DMS114 treated with DMSO at 0.1 percent for 48 hours (cell line): ENCODE measurements around the gene IFITM2.
"Not testable (repeated sequence)": the region's sequence is repeated elsewhere in the genome, so short reads cannot be mapped to it uniquely, and the experiment has no call there.

Experiments used
- DNase-seq: peaks from one replicate; lab custom pipeline; 2025; ENCODE audit not compliant: unreplicated experiment; lab: John Stamatoyannopoulos, UW

The IFITM2 gene

GRCh38 chr11:307766-308708 is at the start of gene IFITM2:
Gene IFITM2 (plus strand): TSS chr11:307816. CDS start chr11:308193, 377 bp downstream.
- DNase-seq = not testable (repeated sequence)

GRCh38 chr11:259413-259812 is 48.2 kb upstream of the IFITM2 start:
- no peak for DNase-seq

DNA sequence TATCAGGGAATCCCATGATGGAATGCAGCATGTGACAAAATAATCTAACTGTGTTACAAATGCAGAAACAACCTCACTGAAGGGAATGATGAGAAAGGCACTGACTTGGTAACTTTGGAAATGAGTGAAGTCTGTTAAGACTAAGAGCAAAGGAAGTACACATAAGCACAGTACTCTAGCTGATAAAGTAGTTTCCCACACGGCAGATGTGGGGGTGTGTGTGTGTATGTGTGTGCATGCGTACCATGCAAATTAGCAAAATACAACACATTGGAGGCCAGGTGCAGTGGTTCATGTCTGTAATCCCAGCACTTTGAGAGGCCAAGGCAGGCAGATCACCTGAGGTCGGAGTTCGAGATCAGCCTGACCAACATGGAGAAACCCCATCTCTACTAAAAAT is 46.0 kb upstream of the IFITM2 start:
- no peak for DNase-seq

- no peak for DNase-seq
Observed at GRCh38 chr11:266676-267439, 40.8 kb upstream of the IFITM2 start.

GRCh38 chr11:267491-267994 is 40.1 kb upstream of the IFITM2 start:
- DNase-seq = no peak

- not testable (repeated sequence) for DNase-seq
Observed at GRCh38 chr11:268716-269145, 38.9 kb upstream of the IFITM2 start.

GRCh38 chr11:269146-269890 is 38.3 kb upstream of the IFITM2 start:
- no peak for DNase-seq

GRCh38 chr11:270451-271318 is 36.9 kb upstream of the IFITM2 start:
- no peak for DNase-seq

- DNase-seq = no peak
Observed at GRCh38 chr11:271319-271715, 36.3 kb upstream of the IFITM2 start.

- DNase-seq = no peak
Observed at GRCh38 chr11:272195-272930, 35.3 kb upstream of the IFITM2 start.

- DNase-seq = no peak
Observed at GRCh38 chr11:272931-273198, 34.8 kb upstream of the IFITM2 start.

GRCh38 chr11:276219-276618 is 31.4 kb upstream of the IFITM2 start:
- no peak for DNase-seq

GRCh38 chr11:278001-278951 is 29.3 kb upstream of the IFITM2 start, which contains the start of gene NLRP6:
Gene NLRP6 (plus strand): TSS chr11:278407. CDS start chr11:278570, 163 bp downstream.
- no peak for DNase-seq

GRCh38 chr11:279040-279965 is 28.3 kb upstream of the IFITM2 start:
- no peak for DNase-seq

DNA sequence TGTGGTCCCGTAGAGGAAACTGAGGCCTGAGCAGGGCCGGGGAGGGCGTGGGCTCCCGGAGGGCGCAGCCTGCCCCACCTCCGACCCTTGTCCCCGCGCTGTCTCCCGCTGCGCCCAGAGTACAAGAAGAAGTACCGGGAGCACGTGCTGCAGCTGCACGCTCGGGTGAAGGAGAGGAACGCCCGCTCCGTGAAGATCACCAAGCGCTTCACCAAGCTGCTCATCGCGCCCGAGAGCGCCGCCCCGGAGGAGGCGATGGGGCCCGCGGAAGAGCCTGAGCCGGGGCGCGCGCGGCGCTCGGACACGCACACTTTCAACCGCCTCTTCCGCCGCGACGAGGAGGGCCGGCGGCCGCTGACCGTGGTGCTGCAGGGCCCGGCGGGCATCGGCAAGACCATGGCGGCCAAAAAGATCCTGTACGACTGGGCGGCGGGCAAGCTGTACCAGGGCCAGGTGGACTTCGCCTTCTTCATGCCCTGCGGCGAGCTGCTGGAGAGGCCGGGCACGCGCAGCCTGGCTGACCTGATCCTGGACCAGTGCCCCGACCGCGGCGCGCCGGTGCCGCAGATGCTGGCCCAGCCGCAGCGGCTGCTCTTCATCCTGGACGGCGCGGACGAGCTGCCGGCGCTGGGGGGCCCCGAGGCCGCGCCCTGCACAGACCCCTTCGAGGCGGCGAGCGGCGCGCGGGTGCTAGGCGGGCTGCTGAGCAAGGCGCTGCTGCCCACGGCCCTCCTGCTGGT is 27.5 kb upstream of the IFITM2 start:
- no peak for DNase-seq

- DNase-seq = no peak
Observed at GRCh38 chr11:280706-281485, 26.7 kb upstream of the IFITM2 start.
